Fibroblast of lung (primary cell): Measurements from ENCODE around the gene ARID2. TPM values are rescaled to one million over a fixed set of nuclear protein-coding genes. Genes with fewer than 3 reads are reported as not detected.

Experiments used
- DNase-seq, 2 donors: peaks; one replicate each; pipeline versions ENCODE4 v3.0.0 to v3.0.0-alpha.2; 2010; ENCODE audit warnings: low read depth in 2 of 2
- H2AFZ ChIP-seq: 2 replicates; pipeline ENCODE4 v1.5.1; 2012; ENCODE audit warnings: low read length, control low read depth, inconsistent platforms
- H3K27ac ChIP-seq: 2 replicates; pipeline ENCODE4 v1.5.1; 2011; ENCODE audit warnings: low read length, control low read depth; ENCODE audit not compliant: insufficient read depth
- H3K27me3 ChIP-seq: 2 replicates; pipeline ENCODE4 v1.5.1; 2011; ENCODE audit warnings: mild to moderate bottlenecking, low read length; ENCODE audit not compliant: control insufficient read depth, insufficient read depth
- H3K36me3 ChIP-seq: 2 replicates; pipeline ENCODE4 v1.5.1; 2011; ENCODE audit warnings: low read length; ENCODE audit not compliant: control insufficient read depth, insufficient read depth
- H3K4me1 ChIP-seq: 2 replicates; pipeline ENCODE4 v1.5.1; 2011; ENCODE audit warnings: low read length; ENCODE audit not compliant: control insufficient read depth, insufficient read depth; ENCODE audit errors: extremely low read depth
- H3K4me2 ChIP-seq: 2 replicates; pipeline ENCODE4 v1.5.1; 2011; ENCODE audit warnings: low read length, control low read depth; ENCODE audit not compliant: insufficient read depth; ENCODE audit errors: extremely low read depth
- H3K4me3 ChIP-seq, 4 experiments: fragments of 200-600 bp in 1 of 4; sonication (generic) in 1 of 4; replicated peaks in 1 of 4; 2 replicates each; pipeline ENCODE4 v1.5.1; 2011 to 2016; ENCODE audit warnings: low read length in 4 of 4, low read depth in 3 of 4, mild to moderate bottlenecking in 3 of 4, control low read depth in 2 of 4, inconsistent platforms in 1 of 4, mixed read lengths in 1 of 4; ENCODE audit not compliant: insufficient read depth in 1 of 4; ENCODE audit errors: control extremely low read depth in 1 of 4
- H3K79me2 ChIP-seq: 2 replicates; pipeline ENCODE4 v1.5.1; 2012; ENCODE audit warnings: mild to moderate bottlenecking, low read length, inconsistent platforms; ENCODE audit not compliant: control insufficient read depth, insufficient read depth
- H3K9ac ChIP-seq: 2 replicates; pipeline ENCODE4 v1.5.1; 2011; ENCODE audit warnings: mild to moderate bottlenecking, low read length, control low read depth; ENCODE audit not compliant: insufficient read depth
- H3K9me3 ChIP-seq: 2 replicates; pipeline ENCODE4 v1.5.1; 2012; ENCODE audit warnings: low read depth, low read length; ENCODE audit not compliant: control insufficient read depth, insufficient read depth
- H4K20me1 ChIP-seq: 2 replicates; pipeline ENCODE4 v1.5.1; 2011; ENCODE audit warnings: low read length; ENCODE audit not compliant: control insufficient read depth, insufficient read depth; ENCODE audit errors: extremely low read depth
- EZH2 ChIP-seq: IDR thresholded peaks from 2 replicates; pipeline ENCODE4 v1.5.1; 2012; ENCODE audit warnings: low read length, control low read depth, mild to moderate bottlenecking; ENCODE audit errors: missing control alignments
- polyA plus RNA-seq, 2 donors: library from polyadenylated mRNA; depleted of rRNA in 1 of 2; stranded (reverse) in 1 of 2; unstranded in 1 of 2; fragments of >200 nt; gene quantifications; 2 replicates each; pipeline ENCODE4 v1.2.1, GENCODE V29; 2011 to 2012; ENCODE audit warnings: missing spikeins in 1 of 2
- total RNA-seq: library from RNA; depleted of rRNA; stranded (reverse); fragments of >200 nt; gene quantifications from 2 replicates; pipeline ENCODE4 v1.2.1, GENCODE V29; 2014
- TF ChIP-seq, protein P1 (sequence below), 2 donors: IDR thresholded peaks in 1 of 2; conservative IDR thresholded peaks in 1 of 2; 1 replicate in 1 of 2; 2 replicates in 1 of 2; pipeline ENCODE4 v1.5.1; 2011 to 2012; ENCODE audit warnings: low read length in 2 of 2, control low read depth in 1 of 2, inconsistent platforms in 1 of 2, low read depth in 1 of 2, mild to moderate bottlenecking in 1 of 2

Gene ARID2
- total and polyA plus RNA-seq, 2 donors (not counting 1 experiment from before 2014, with no cell fraction given) = 14.5 to 15.7 TPM

DNA sequence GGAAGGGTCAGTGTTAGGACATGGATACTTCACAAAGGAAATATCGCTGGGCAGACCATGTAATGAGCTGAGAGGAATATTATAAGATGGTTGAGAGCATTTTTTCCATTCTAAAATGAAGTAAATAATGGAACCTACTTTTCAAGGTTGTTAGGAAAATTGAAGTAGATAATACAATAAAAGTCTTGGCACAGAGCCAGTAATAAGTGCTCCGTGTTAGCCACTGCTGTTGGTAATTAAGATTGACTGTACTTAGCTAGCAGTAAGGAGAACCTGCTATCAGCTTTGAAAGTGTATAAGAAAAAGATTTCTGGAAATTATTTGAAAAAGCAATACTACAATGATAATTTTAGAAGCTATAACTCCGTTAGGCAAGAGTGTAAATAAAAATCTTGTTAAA lies 183.3 kb downstream of the ARID2 start:
- no peak for DNase-seq
- Histone ChIP-seq H3K27me3 (no peaks in the 10 kb centered on the region), H4K20me1 (no peaks in the 10 kb centered on the region), H3K9me3 (no peaks in the 10 kb centered on the region), H3K4me3 (no peak overlapping the region), H2AFZ (no peak overlapping the region), H3K9ac (no peak overlapping the region), H3K36me3 (no peaks in the 10 kb centered on the region), H3K79me2 (no peaks in the 10 kb centered on the region), H3K27ac (no peak overlapping the region), H3K4me2 (no peak overlapping the region), H3K4me1 (peaks cover 4% of the 10 kb centered on the region)
- TF ChIP-seq, protein P1, sequence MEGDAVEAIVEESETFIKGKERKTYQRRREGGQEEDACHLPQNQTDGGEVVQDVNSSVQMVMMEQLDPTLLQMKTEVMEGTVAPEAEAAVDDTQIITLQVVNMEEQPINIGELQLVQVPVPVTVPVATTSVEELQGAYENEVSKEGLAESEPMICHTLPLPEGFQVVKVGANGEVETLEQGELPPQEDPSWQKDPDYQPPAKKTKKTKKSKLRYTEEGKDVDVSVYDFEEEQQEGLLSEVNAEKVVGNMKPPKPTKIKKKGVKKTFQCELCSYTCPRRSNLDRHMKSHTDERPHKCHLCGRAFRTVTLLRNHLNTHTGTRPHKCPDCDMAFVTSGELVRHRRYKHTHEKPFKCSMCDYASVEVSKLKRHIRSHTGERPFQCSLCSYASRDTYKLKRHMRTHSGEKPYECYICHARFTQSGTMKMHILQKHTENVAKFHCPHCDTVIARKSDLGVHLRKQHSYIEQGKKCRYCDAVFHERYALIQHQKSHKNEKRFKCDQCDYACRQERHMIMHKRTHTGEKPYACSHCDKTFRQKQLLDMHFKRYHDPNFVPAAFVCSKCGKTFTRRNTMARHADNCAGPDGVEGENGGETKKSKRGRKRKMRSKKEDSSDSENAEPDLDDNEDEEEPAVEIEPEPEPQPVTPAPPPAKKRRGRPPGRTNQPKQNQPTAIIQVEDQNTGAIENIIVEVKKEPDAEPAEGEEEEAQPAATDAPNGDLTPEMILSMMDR (conservative IDR thresholded peaks at IDR 0.05 in 1 of 2, IDR thresholded peaks at IDR 0.05 in 1 of 2; ENCODE audit: low read depth in 1 of 2, low read length in 2 of 2) = no peak
- TF ChIP-seq EZH2 = no peak

DNA sequence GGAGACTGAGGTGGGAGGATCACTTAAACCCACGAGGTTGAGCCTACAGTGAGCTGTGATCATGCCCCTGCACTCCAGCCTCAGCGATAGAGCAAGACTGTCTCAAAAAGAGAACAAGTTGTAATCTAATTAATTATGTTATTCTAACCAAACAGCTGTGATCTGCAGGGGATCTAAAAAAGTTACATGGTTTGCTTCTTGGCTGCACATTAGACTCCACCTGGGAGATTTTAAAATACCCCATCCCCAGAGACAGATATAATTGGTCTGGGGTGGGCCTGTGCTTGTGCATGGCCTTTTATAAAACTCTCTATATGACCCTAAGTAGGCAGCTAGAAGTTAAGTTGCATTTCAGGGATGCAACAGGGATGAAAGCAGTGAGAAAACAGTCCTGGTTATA lies 184.1 kb downstream of the ARID2 start:
- no peak overlapping the region for H3K9ac ChIP-seq

DNA sequence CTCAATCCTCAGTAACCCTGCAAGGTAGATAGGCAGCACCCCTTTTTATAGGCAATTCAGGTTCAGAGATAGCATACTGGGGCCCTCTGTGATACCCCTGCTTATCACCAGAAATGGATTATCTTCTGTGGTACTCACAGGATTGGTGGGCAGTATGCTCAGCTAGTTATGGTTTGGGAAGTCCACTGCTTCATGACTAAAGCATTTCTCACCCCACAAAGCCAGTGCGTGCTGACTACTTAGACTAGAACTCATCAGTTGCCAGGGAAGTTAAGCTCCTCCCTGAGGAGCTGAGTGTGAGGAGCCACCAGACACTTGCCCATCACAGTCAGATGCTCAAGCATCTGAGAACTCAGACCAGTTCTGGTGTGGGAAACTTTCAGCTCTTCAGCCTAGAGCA lies 184.6 kb downstream of the ARID2 start:
- no peak overlapping the region for H3K27ac ChIP-seq
- H4K20me1 ChIP-seq = no peaks in the 10 kb centered on the region
- peaks cover 4% of the 10 kb centered on the region for H3K4me1 ChIP-seq
- DNase-seq = peak; percentile 59 to 84
- H3K27me3 ChIP-seq = no peaks in the 10 kb centered on the region
- no peak overlapping the region for H3K9ac ChIP-seq
- H3K4me3 ChIP-seq = no peak overlapping the region
- no peak overlapping the region for H2AFZ ChIP-seq
- no peak for TF ChIP-seq EZH2
- TF ChIP-seq, protein P1 (conservative IDR thresholded peaks at IDR 0.05 in 1 of 2, IDR thresholded peaks at IDR 0.05 in 1 of 2; ENCODE audit: low read depth in 1 of 2, low read length in 2 of 2) = no peak
- H3K4me2 ChIP-seq = peak overlapping the region; percentile 25
- H3K36me3 ChIP-seq = no peaks in the 10 kb centered on the region
- no peaks in the 10 kb centered on the region for H3K9me3 ChIP-seq
- H3K79me2 ChIP-seq = no peaks in the 10 kb centered on the region

More for the DNA sequence above, 184.1 kb downstream of the ARID2 start:
- Histone ChIP-seq H3K27ac (no peak overlapping the region), H4K20me1 (no peaks in the 10 kb centered on the region), H3K4me3 (no peak overlapping the region), H3K36me3 (no peaks in the 10 kb centered on the region), H3K4me2 (peak overlapping the region; percentile 25), H3K4me1 (peaks cover 4% of the 10 kb centered on the region), H3K79me2 (no peaks in the 10 kb centered on the region), H2AFZ (no peak overlapping the region), H3K9me3 (no peaks in the 10 kb centered on the region), H3K27me3 (no peaks in the 10 kb centered on the region)
- no peak for DNase-seq
- no peak for TF ChIP-seq EZH2
- TF ChIP-seq, protein P1 (conservative IDR thresholded peaks at IDR 0.05 in 1 of 2, IDR thresholded peaks at IDR 0.05 in 1 of 2; ENCODE audit: low read depth in 1 of 2, low read length in 2 of 2) = no peak
